ENCODE results near the gene PLTP.
"Not testable (repeated sequence)": the region's sequence is repeated elsewhere in the genome, so short reads cannot be mapped to it uniquely, and the experiment has no call there.

The PLTP gene

GRCh38 chr20:45911486-45912343 lies at the start of gene PLTP:
PLTP (minus strand) TSS chr20:45912155; CDS start chr20:45911452, 703 bp downstream.
- DNase-seq = no peak

DNA sequence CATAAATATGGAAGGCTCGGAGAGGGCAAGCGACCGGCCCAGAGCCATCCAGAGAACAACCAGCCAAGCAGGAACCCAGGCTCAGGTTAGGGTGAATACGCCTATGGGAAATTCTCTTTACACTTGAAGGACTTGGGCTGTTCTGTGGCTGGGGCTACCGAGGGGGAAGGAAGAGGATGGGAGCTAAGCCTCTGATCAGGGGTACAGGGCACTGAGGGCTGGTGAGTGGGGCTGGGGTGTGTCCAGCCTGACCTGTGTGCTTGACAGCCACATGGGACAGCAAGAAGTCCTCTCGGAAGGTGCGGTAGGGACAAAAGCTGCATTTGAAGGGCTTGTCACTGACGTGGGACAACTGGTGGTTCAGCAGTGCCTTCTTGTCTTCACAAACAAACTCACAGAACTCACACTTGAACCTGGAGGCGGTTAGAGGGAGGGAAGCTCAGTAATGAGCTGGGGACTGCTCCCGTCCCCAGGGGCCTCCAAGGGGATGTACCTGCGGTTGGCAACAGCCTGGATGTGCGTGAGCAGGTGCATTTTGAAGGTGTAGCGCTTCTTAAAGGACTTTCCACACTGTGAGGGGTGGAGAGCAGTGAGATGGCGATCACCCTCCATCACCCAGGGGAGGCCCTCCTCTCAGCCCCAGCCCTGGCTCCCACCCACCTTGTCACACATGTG lies 48.1 kb upstream of the PLTP start:
- no peak for DNase-seq

- no peak for DNase-seq
Observed at GRCh38 chr20:45959126-45959525, 47.2 kb upstream of the PLTP start.

DNA sequence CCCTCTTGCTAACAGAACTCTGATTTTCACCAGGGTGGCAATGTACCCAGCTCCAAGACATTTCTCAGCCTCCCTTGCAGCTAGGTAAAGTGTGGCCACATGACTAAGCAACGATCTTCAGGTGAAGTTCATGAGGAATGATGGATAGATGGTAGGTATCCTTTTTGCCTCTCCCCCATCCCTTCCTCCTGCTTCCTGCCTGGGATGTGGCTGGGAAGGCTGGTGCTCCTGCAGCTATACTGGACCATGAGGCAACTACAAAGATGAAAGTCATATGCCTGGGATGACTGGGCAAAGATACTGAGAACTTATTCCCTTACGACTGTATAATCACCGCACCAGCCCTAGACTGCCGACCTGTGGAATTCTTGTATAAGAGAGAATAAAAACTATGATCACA lies 46.6 kb upstream of the PLTP start:
- no peak for DNase-seq

GRCh38 chr20:45957021-45957941 lies 45.3 kb upstream of the PLTP start:
- DNase-seq = no peak

DNA sequence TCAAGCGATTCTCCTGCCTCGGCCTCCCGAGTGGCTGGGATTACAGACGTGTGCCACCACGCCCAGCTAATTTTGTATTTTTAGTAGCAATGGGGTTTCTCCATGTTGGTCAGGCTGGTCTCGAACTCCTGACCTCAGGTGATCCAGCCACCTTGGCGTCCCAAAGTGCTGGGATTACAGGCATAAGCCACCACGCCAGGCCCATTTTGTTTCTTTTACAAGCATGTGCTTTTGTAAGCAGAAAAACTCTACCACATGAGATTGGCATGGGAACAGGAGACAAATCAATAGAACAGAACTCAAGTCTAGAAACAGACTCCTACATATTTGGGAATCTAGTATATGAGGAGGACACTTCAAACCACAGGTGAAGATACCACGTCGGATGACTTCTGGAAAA lies 44.4 kb upstream of the PLTP start:
- not testable (repeated sequence) for DNase-seq

- no peak for DNase-seq
Observed at GRCh38 chr20:45953672-45954071, 41.7 kb upstream of the PLTP start.

- DNase-seq = no peak
Observed at GRCh38 chr20:45952861-45953260, 40.9 kb upstream of the PLTP start.

DNA sequence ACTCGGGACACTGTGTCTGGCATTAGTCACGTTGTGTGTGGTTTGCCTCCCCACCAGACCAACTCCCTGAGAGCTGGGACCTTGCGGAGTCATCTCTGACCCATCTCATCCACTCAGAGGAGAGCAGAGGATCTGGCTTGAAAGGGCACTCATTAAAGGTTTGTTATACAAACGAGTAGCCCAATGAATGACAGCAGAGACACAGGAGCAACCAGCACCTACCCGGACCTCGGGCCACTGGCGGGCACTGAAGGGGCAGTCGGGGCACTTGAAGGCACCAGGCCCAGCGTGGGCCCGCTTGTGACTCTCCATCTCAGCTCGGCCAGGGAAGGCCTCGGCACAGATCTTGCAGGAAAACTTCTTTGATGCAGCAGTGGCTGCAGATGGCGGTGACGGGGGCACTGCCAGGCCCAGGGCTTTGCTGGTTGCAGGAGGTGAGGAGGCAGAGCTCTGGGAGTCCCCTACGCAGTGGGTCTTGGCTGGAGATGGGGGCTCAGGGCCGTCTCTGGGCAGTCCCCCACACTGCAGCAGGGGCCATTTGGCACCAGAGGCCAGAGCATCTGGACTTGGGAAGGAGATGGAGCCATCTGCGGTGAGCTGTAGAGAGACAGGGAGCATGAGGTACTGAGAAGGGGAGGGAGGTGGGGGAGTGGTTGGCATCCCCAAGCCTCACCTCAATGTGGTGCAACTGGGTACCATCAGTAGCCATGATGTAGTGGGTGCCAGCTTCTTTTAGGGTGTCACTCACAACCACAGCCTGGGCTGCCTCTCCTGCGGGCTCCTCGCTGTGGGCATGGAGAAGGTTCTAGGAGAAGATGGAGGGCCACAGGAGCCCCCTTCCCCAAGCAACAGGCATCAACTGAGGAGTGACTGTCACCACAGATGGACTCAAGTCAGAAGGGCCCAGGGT lies 40.2 kb upstream of the PLTP start:
- DNase-seq = no peak

DNA sequence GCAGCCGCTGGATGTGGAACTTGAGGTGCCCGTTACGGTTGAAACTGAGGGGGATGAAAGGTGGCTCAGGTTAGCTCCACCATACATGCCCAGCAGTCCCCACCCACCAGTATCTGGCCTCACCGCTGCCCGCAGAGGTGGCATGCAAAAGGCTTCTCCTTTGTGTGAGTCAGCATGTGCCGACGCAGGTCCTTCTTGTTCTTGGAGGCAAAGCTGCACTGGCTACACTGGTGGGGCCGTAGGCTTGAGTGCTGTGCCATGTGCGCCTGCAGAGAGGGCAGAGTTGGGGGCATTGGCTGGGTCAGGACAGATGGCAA lies 38.3 kb upstream of the PLTP start:
- no peak for DNase-seq

- DNase-seq = no peak
Observed at GRCh38 chr20:45949542-45950329, 37.8 kb upstream of the PLTP start.

DNA sequence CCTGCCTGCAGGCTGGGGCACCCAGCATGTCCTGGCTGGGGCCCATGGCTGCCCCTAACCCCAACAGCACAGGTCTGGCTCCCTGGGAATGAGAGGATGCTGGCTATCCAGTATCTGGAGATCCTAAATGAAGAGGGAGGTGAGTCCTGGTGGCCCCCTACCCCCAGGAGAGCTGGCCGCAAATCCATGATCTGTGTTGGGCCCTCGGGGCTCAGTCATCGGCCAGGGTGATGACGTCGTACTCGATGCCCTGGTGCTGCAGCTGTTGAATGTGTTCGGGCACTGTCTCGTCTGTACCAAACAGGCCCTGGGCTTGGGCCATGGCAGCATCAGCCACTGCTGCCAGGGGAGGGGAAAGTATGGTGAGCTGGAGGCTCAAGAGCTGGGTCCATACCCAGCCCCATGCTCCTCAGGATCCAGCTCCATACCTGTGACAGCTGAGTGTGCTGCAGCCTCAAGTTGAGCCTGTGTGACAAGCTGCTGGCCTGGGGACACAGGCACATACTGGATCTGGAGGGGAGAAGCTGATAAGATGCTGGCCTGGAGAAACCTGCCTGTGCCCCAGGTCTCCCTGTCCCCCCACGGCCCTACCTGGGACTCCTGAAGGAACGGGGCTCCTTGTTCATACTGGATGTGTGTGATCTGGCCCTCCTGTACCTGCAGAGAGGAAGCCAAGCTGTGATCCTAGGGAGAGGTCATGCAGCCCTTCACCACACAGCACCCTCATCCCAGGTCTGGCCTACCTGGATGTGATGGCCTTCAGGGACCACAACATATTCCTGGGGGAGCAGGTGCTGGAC lies 37.0 kb upstream of the PLTP start:
- DNase-seq = no peak

- no peak for DNase-seq
Observed at GRCh38 chr20:45948261-45948733, 36.3 kb upstream of the PLTP start.

- DNase-seq = no peak
Observed at GRCh38 chr20:45947110-45947866, 35.3 kb upstream of the PLTP start.

DNA sequence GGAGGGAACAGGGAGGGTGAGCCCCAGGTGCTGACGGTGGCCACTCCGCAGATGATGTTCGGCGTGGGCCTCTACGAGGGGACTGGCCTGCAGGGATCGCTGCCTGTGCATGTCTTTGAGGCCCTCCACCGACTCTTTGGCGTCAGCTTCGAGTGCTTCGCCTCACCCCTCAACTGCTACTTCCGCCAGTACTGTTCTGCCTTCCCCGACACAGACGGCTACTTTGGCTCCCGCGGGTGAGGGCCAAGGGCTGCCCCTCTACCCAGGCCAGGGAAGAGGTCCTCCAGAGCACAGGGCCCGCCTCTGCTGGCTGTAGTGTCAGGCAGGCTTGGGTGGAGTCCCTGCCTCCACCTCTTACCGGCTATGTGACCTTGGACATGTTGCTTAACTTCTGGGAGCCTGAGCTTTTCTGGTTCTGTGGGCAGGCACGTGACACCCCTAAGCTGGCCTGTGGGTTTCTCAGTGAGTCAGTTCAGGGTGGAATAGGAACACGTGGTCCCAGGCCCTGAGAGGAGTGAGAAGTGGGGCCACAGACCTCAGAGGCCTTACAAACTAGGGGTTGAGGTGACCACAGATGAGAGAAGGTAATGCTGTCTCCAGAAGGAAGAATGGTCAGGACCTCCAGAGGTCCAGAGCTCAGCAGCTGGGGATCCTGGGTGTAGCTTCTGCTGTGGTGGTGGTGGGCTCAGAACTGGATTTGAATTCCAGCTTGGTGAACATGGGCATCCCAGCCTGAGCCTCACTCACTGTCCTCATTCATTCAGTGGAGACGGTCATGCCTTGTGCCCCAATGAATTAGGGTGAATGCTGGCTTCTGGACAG lies 34.4 kb upstream of the PLTP start:
- no peak for DNase-seq

- no peak for DNase-seq
Observed at GRCh38 chr20:45945678-45946148, 33.8 kb upstream of the PLTP start.

GRCh38 chr20:45944965-45945677 lies 33.2 kb upstream of the PLTP start:
- no peak for DNase-seq

All from activated CD4-positive, alpha-beta T cell treated with anti-CD3 and anti-CD28 coated beads, Interleukin-2, amount 50 U/mL, for 4 hours (primary cell).